ENCODE results near the gene HMGN1.

The HMGN1 gene

DNA sequence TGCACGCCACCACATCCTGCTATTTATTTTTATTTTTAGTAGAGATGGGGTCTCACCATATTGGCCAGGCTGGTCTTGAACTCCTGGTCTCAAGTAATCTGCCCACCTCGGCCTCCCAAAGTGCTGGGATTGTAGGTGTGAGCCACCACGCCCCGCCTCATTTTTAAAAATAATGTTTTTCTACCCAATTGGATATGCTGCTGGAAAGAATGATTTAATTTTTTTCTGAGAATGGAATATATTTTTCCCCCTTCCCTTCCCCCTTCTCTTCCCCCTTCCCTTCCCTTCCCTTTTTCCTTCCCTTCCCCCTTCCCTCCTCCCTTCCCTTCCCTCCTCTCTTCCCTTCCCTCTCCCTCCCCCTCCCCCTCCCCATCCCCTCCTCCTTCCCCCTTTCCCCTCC lies 17.7 kb upstream of the HMGN1 start:
- DNase-seq: no peak

GRCh38 chr21:39364949-39365348 lies 16.1 kb upstream of the HMGN1 start:
- no peak for DNase-seq

GRCh38 chr21:39363607-39364555 lies 15.0 kb upstream of the HMGN1 start:
- DNase-seq: peak; percentile 23

- DNase-seq: no peak
These were observed 13.8 kb upstream of the HMGN1 start for GRCh38 chr21:39362733-39363132.

DNA sequence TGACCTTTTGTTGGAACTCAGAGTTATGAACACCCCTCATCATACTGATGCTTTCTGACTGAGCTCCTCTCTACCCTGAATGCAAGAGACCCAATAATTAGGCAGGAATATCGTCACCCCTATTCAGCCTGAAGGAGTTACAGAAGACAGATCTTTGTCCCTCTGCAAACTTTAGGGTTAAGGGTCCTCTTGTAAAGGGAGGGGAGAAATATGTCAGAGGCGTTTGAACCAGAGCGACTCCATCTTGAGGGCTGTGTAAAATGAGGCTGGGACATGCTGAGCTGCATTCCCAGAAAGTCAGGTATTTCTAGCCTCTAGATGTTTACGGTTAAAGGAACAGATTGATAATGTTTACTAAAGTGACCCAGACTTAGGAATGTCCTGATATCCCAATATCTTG lies 10.5 kb upstream of the HMGN1 start:
- no peak for DNase-seq

DNA sequence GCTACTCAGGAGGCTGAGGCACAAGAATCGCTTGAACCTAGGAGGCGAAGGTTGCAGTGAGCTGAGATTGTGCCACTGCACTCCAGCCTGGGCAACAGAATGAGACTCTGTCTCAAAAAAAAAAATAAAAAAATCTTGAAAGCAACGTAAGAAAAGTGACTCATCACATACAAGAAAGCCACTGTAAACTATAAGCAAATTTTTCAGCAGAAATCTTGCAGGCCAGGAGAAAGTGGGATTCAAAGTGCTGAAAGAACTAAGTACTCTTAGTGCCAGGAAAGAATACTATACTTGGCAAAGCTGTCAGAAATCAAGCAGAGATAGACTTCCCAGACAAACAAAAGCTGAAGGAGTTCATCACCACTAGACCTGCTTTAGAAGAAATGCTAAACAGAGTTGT lies 4.4 kb upstream of the HMGN1 start:
- no peak for DNase-seq

- no peak for DNase-seq
These were observed 1.5 kb upstream of the HMGN1 start for GRCh38 chr21:39350094-39351005.

DNA sequence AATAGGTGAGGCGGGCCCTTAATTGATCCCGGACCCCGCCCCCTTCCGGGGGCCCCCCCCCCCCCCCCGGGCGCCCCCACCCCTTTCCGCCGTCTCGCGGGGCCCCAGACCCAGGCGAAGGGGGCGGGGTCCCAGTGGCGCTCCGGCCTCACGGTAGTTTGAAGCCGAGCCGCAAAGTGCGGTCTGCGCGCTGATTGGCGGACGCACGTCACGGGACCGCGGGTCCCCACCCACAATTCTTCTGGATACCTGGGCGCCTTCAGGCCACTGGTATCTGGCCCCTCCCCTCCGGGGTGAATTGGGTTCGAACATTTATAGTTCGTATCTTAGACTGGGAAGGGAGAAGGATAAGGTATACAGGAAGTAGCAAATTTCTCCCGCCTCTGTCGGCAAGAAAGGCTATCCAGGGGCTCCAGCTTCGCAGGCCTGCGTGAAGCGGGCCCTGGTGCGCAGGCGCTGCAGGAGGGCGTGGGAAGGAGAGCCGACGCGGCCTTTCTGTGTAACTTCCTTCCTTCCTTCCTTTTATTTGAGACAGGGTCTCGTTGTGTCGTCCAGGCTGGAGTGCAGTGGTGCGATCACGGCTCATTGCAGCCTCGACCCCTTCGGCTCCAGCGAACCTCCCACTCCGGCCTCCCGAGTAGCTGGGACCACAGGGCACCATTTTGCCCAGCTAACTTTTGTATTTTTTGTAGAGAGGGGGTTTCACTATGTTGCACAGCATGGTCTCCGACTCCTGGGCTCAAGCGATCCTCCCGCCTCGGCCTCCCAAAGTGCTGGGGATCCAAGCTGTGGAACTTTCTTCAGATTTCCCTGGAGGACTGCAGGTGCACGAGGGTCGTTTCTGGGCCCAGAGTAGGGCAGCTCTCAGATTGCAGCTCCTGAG lies 564 bp upstream of the HMGN1 start:
- DNase-seq: peak; percentile 96

GRCh38 chr21:39348040-39348354 lies 891 bp downstream of the HMGN1 start:
- no peak for DNase-seq

DNA sequence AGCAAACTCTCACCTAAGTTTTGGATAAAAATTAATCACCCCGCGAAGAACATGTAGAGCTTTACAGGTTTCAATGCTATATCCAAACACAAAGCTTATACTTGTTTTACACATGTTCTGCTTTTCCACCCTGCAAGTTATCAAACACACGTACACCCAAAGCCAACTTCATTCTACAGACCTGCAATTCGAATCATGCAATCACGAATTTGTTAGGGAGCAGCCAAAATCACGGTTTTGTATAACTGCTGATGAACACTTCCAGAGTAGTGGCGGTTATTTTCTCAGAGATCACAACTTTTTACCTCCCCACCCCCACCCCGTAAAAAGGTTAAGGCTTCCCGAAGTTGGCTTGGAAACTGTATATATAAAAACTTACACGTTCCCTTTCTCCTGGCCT lies 1.4 kb downstream of the HMGN1 start:
- DNase-seq: no peak

GRCh38 chr21:39346671-39347331 lies 2.1 kb downstream of the HMGN1 start:
- no peak for DNase-seq

DNA sequence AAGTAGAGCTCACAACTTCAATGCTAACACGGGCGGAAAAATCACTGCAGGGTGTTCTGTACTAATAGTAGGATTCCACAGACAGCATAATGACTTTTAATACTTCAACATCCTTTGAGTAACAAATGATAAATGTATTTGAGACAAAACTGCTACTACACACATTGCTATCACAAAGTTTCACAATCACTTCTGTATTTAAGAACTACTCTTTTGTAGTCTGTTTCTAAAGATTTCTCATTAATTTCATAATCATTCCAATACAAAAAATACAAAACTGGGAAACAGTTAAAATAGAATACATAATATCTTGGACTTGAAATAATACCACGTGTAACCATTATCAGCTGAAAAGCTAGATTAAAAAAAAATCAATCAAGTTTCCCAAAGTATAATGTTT lies 2.7 kb downstream of the HMGN1 start:
- DNase-seq: no peak

DNA sequence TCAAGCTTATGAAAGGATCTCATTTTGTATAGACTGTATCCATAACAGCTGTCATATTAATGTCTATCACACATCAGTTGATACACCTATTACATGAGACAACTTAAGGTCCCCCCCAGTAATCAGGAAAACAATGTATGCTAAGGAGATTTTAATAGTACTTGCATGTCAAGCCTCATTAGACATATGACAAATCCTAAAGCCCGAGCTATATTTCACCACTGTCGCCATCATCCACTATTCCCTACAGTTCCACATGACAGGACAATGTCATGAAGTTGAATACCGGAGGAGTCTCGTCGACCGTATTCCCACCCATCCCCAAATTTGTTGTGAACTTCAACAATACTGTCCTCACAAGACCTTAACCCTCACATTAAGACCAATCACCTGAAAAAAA lies 3.4 kb downstream of the HMGN1 start:
- DNase-seq: no peak

- DNase-seq: no peak
These were observed 4.0 kb downstream of the HMGN1 start for GRCh38 chr21:39344848-39345247.

- no peak for DNase-seq
These were observed 7.5 kb downstream of the HMGN1 start for GRCh38 chr21:39341249-39341923.

GRCh38 chr21:39340687-39341086 lies 8.2 kb downstream of the HMGN1 start:
- DNase-seq: no peak

GRCh38 chr21:39339231-39339630 lies 9.7 kb downstream of the HMGN1 start:
- DNase-seq: no peak

- DNase-seq: no peak
These were observed 12.4 kb downstream of the HMGN1 start for GRCh38 chr21:39336457-39337008.

DNA sequence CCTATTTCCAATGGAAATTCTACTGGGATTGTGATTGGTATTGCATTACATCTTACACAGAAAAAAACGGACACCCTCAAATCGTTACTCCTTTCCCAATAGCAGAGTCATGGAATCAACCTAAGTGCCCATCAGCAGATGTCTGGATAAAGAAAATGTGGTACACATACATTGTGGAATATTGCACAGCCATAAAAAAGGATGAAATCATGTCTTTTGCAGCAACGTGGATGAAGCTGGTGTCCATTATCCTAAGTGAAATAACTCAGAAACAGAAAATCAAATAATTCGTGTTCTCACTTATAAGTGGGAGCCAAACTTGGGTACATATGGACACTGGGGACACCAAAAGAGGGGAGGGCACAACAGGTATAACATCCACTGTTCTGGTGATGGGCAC lies 14.3 kb downstream of the HMGN1 start:
- DNase-seq: no peak

- no peak for DNase-seq
These were observed 16.7 kb downstream of the HMGN1 start for GRCh38 chr21:39332175-39332574.

- DNase-seq: no peak
These were observed 18.9 kb downstream of the HMGN1 start for GRCh38 chr21:39330001-39330400.

- no peak for DNase-seq
These were observed 21.2 kb downstream of the HMGN1 start for GRCh38 chr21:39327727-39328126.
